ENCODE data around the gene ADGRD2. TPM values are rescaled to one million over a fixed set of nuclear protein-coding genes. Genes with fewer than 3 reads are reported as not detected.

The ADGRD2 gene
- total and polyA plus RNA-seq, 4 donors: not detected

DNA sequence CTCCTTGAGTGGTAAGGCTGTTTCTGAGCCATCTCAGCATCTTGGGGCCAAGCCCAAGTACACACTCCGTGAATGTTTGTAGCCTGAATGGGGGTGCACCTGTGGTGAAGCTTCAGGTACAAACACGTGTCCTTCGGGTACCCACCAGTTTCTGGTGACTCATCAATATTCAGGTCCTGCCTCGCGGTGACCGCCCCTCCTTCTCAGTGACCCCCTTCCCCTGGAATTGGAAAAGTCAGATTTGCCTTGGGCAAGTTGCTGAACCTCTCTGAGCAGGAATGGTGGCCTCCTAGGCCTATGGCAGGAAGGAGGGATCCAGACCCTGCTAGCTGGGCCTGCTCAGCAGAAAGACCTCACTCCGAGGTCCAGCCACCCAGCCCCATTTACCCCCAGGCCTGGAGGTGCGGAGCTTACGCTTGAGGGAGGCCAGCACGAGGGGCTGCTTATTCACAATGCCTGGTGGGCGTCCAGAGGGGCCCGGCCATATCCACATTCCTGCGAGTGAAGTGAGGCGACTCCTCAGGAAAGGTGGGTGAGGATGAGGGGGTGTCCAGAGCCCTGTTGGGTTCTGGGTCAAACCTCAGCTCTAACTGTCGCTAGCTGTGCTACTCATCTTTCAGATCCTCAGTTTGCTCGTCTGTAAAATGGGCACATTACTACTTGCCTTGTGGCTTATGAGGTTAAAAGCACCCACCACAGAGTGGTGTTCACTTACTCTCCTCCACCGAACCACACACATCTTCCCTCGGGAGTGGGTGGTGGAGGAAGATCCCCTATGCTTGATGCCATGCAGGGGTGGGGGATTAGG, 7.0 kb downstream of the ADGRD2 start:
- no peak for ATAC-seq (ENCODE audit: insufficient read depth, low FRiP score)
- H3K27ac ChIP-seq (ENCODE audit: low read depth in 1 of 2, low read length in 1 of 2): no peak overlapping the region
- peaks cover 13 to 16% (median 14%) of the 10 kb centered on the region in 3 donors for H3K27me3 ChIP-seq (ENCODE audit: control insufficient read depth in 3 of 3, insufficient read depth in 3 of 3, low read length in 2 of 3)
- peaks cover 0 to 3% (median 0%) of the 10 kb centered on the region in 4 donors for H3K9me3 ChIP-seq (ENCODE audit: control insufficient read depth in 4 of 4, insufficient read depth in 3 of 4, low read length in 3 of 4)
- no peak overlapping the region for H3K4me3 ChIP-seq
- no peak for DNase-seq
- no peak overlapping the region for H3K9ac ChIP-seq (ENCODE audit: insufficient read depth in 1 of 2, low read length in 2 of 2)
- H3K4me1 ChIP-seq (ENCODE audit: control insufficient read depth in 5 of 5, insufficient read depth in 5 of 5, low read length in 5 of 5): peaks cover 0 to 7% (median 0%) of the 10 kb centered on the region in 5 donors
- H3K36me3 ChIP-seq (ENCODE audit: control insufficient read depth in 4 of 4, insufficient read depth in 4 of 4, low read length in 4 of 4): no peaks in the 10 kb centered on the region
- TF ChIP-seq, protein P1, sequence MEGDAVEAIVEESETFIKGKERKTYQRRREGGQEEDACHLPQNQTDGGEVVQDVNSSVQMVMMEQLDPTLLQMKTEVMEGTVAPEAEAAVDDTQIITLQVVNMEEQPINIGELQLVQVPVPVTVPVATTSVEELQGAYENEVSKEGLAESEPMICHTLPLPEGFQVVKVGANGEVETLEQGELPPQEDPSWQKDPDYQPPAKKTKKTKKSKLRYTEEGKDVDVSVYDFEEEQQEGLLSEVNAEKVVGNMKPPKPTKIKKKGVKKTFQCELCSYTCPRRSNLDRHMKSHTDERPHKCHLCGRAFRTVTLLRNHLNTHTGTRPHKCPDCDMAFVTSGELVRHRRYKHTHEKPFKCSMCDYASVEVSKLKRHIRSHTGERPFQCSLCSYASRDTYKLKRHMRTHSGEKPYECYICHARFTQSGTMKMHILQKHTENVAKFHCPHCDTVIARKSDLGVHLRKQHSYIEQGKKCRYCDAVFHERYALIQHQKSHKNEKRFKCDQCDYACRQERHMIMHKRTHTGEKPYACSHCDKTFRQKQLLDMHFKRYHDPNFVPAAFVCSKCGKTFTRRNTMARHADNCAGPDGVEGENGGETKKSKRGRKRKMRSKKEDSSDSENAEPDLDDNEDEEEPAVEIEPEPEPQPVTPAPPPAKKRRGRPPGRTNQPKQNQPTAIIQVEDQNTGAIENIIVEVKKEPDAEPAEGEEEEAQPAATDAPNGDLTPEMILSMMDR (IDR thresholded peaks at IDR 0.05; ENCODE audit: control extremely low read depth, extremely low read depth): no peak
- WGBS, 2 donors: 83 to 92% methylated on average over 18 of the region's 18 CpGs

DNA sequence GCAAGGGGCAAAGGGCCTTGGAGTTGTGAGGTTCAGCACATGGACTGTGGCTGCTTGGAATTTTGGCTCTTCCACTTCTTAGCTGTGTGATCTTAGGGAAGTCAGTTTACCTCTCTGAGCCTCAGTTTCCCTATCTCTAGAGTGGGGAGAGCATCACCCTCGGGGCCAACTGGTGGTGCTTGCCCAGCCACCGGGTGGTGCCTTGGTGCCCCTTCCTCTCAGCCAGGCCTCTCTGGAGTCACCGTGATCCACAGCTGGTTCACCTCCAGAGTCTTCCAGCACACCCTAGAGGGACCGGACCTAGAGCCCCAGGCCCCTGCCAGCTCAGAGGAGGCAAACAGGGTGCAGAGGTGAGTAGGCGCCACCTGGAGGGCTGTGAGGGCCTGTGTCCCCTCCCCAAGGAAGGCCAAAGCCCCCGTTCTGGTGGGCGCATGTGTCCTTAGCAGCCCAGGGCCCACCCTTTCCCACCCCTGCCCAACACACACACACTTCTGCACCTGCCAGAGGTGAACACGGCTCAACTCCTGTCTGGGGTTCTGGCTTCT, 7.7 kb downstream of the ADGRD2 start:
- H3K4me3 ChIP-seq: no peak overlapping the region
- no peak overlapping the region for H3K27ac ChIP-seq (ENCODE audit: low read depth in 1 of 2, low read length in 1 of 2)
- H3K9me3 ChIP-seq (ENCODE audit: control insufficient read depth in 4 of 4, insufficient read depth in 3 of 4, low read length in 3 of 4): peaks cover 0 to 1% (median 0%) of the 10 kb centered on the region in 4 donors
- 83 to 86% methylated on average over 8 of the region's 8 CpGs for WGBS, 2 donors
- TF ChIP-seq, protein P1 (IDR thresholded peaks at IDR 0.05; ENCODE audit: control extremely low read depth, extremely low read depth): no peak
- ATAC-seq (ENCODE audit: insufficient read depth, low FRiP score) (no peak), DNase-seq (no peak)
- H3K9ac ChIP-seq (ENCODE audit: insufficient read depth in 1 of 2, low read length in 2 of 2): no peak overlapping the region
- H3K27me3 ChIP-seq (ENCODE audit: control insufficient read depth in 3 of 3, insufficient read depth in 3 of 3, low read length in 2 of 3): peaks cover 7 to 10% (median 8%) of the 10 kb centered on the region in 3 donors
- H3K4me1 ChIP-seq (ENCODE audit: control insufficient read depth in 5 of 5, insufficient read depth in 5 of 5, low read length in 5 of 5): peaks cover 0 to 4% (median 0%) of the 10 kb centered on the region in 5 donors
- no peaks in the 10 kb centered on the region for H3K36me3 ChIP-seq (ENCODE audit: control insufficient read depth in 4 of 4, insufficient read depth in 4 of 4, low read length in 4 of 4)

DNA sequence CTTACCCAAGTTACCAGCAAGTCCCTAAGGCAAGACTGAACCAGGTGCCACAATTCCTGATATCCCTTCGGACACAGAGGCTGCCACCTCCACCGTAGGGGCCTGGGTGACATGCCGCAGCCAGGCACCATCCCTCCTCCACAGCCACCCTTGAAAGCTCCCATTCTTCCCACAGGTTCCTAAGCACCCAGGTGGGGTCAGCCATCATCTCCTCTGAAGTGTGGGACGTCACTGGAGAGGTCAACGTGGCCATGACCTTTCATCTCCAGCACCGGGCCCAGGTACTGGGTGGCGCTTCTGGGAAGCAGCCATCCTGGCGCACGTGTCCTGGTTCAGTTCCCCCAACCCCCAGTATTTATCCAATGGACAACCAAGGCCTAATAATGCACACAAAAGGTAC, 8.2 kb downstream of the ADGRD2 start:
- Histone ChIP-seq H3K27ac (ENCODE audit: low read depth in 1 of 2, low read length in 1 of 2) (no peak overlapping the region), H3K4me3 (no peak overlapping the region), H3K4me1 (ENCODE audit: control insufficient read depth in 5 of 5, insufficient read depth in 5 of 5, low read length in 5 of 5) (peaks cover 0 to under 1% (median 0%) of the 10 kb centered on the region in 5 donors), H3K9ac (ENCODE audit: insufficient read depth in 1 of 2, low read length in 2 of 2) (no peak overlapping the region), H3K9me3 (ENCODE audit: control insufficient read depth in 4 of 4, insufficient read depth in 3 of 4, low read length in 3 of 4) (no peaks in the 10 kb centered on the region), H3K36me3 (ENCODE audit: control insufficient read depth in 4 of 4, insufficient read depth in 4 of 4, low read length in 4 of 4) (no peaks in the 10 kb centered on the region), H3K27me3 (ENCODE audit: control insufficient read depth in 3 of 3, insufficient read depth in 3 of 3, low read length in 2 of 3) (peaks cover 6 to 9% (median 7%) of the 10 kb centered on the region in 3 donors)
- ATAC-seq (ENCODE audit: insufficient read depth, low FRiP score): no peak
- WGBS, 2 donors: 88 to 91% methylated on average over 9 of the region's 9 CpGs
- DNase-seq: no peak
- TF ChIP-seq, protein P1 (IDR thresholded peaks at IDR 0.05; ENCODE audit: control extremely low read depth, extremely low read depth): no peak

All from lung (tissue), 12 donors.